ENCODE measurements around the gene TIAM1. TPM values are rescaled to one million over a fixed set of nuclear protein-coding genes. Genes with fewer than 3 reads are reported as not detected.

TIAM1 gene
- total RNA-seq, 1 donor from 2014 or later: 17.8 TPM

- DNase-seq (ENCODE audit: low read depth) (no peak), FAIRE-seq (no peak)
- no peaks in the 10 kb centered on the region for H3K27me3 Mint-ChIP-seq (ENCODE audit: low read depth, unreplicated experiment)
- H3K9ac ChIP-seq (ENCODE audit: low read length): no peak overlapping the region
- peaks cover 11% of the 10 kb centered on the region for H3K36me3 Mint-ChIP-seq (ENCODE audit: low read depth, unreplicated experiment)
- H3K27ac Mint-ChIP-seq (ENCODE audit: unreplicated experiment): no peak overlapping the region
- no peak overlapping the region for H2AFZ ChIP-seq (ENCODE audit: low read depth, low read length)
- no peaks in the 10 kb centered on the region for H4K20me1 ChIP-seq (ENCODE audit: insufficient read depth, low read length)
- H3K36me3 ChIP-seq (ENCODE audit: insufficient read depth, low read length): no peaks in the 10 kb centered on the region
- no peak overlapping the region for H3K4me3 ChIP-seq (ENCODE audit: insufficient read depth, low read depth, low read length)
- H3K4me1 Mint-ChIP-seq (ENCODE audit: low read depth, unreplicated experiment): no peaks in the 10 kb centered on the region
- no peaks in the 10 kb centered on the region for H3K79me2 ChIP-seq (ENCODE audit: insufficient read depth, low read length)
- H3K4me2 ChIP-seq (ENCODE audit: low read length): no peak overlapping the region
- no peak overlapping the region for H3K4me3 Mint-ChIP-seq (ENCODE audit: unreplicated experiment)
- H3K27me3 ChIP-seq (ENCODE audit: insufficient read depth, low read length): no peaks in the 10 kb centered on the region
- H3K9me3 ChIP-seq (ENCODE audit: insufficient read depth, low read depth, low read length): no peaks in the 10 kb centered on the region
- no peak overlapping the region for H3K27ac ChIP-seq (ENCODE audit: low read depth, low read length)
- TF ChIP-seq CTCF (IDR thresholded peaks at IDR 0.05; ENCODE audit: insufficient read depth, low read depth, low read length): no peak
- no peak for TF ChIP-seq EZH2 (IDR thresholded peaks at IDR 0.05; ENCODE audit: insufficient read depth, low read length)
- H3K9me3 Mint-ChIP-seq (ENCODE audit: unreplicated experiment): no peaks in the 10 kb centered on the region
- no peaks in the 10 kb centered on the region for H3K4me1 ChIP-seq (ENCODE audit: insufficient read depth, low read length)
Measured at GRCh38 chr21:31124010-31124409, 220.1 kb downstream of the TIAM1 start.

GRCh38 chr21:31119199-31119598 is 224.9 kb downstream of the TIAM1 start:
- Histone ChIP-seq H3K27ac (ENCODE audit: low read depth, low read length) (no peak overlapping the region), H3K27me3 (ENCODE audit: insufficient read depth, low read length) (no peaks in the 10 kb centered on the region), H3K4me2 (ENCODE audit: low read length) (no peak overlapping the region), H3K4me3 (ENCODE audit: insufficient read depth, low read depth, low read length) (no peak overlapping the region), H3K79me2 (ENCODE audit: insufficient read depth, low read length) (no peaks in the 10 kb centered on the region), H4K20me1 (ENCODE audit: insufficient read depth, low read length) (no peaks in the 10 kb centered on the region), H3K9me3 (ENCODE audit: insufficient read depth, low read depth, low read length) (no peaks in the 10 kb centered on the region), H3K36me3 (ENCODE audit: insufficient read depth, low read length) (no peaks in the 10 kb centered on the region), H3K4me1 (ENCODE audit: insufficient read depth, low read length) (peaks cover 8% of the 10 kb centered on the region), H2AFZ (ENCODE audit: low read depth, low read length) (no peak overlapping the region), H3K9ac (ENCODE audit: low read length) (no peak overlapping the region)
- H3K9me3 Mint-ChIP-seq (ENCODE audit: unreplicated experiment): peaks cover 3% of the 10 kb centered on the region
- no peak overlapping the region for H3K27ac Mint-ChIP-seq (ENCODE audit: unreplicated experiment)
- H3K36me3 Mint-ChIP-seq (ENCODE audit: low read depth, unreplicated experiment): peaks cover 13% of the 10 kb centered on the region
- no peaks in the 10 kb centered on the region for H3K27me3 Mint-ChIP-seq (ENCODE audit: low read depth, unreplicated experiment)
- FAIRE-seq (no peak), DNase-seq (ENCODE audit: low read depth) (no peak)
- TF ChIP-seq CTCF (IDR thresholded peaks at IDR 0.05; ENCODE audit: insufficient read depth, low read depth, low read length): no peak
- no peak for TF ChIP-seq EZH2 (IDR thresholded peaks at IDR 0.05; ENCODE audit: insufficient read depth, low read length)
- H3K4me1 Mint-ChIP-seq (ENCODE audit: low read depth, unreplicated experiment): peaks cover 17% of the 10 kb centered on the region
- no peak overlapping the region for H3K4me3 Mint-ChIP-seq (ENCODE audit: unreplicated experiment)

GRCh38 chr21:31117128-31117916 is 226.7 kb downstream of the TIAM1 start:
- peak; percentile 86 for DNase-seq (ENCODE audit: low read depth)
- Histone ChIP-seq H3K9ac (ENCODE audit: low read length) (peak overlapping the region; percentile 28), H3K27me3 (ENCODE audit: insufficient read depth, low read length) (no peaks in the 10 kb centered on the region), H4K20me1 (ENCODE audit: insufficient read depth, low read length) (no peaks in the 10 kb centered on the region), H3K4me1 (ENCODE audit: insufficient read depth, low read length) (peaks cover 8% of the 10 kb centered on the region), H2AFZ (ENCODE audit: low read depth, low read length) (peak overlapping the region; percentile 31), H3K4me2 (ENCODE audit: low read length) (peak overlapping the region; percentile 68), H3K27ac (ENCODE audit: low read depth, low read length) (peak overlapping the region; percentile 27), H3K36me3 (ENCODE audit: insufficient read depth, low read length) (no peaks in the 10 kb centered on the region), H3K9me3 (ENCODE audit: insufficient read depth, low read depth, low read length) (no peaks in the 10 kb centered on the region), H3K79me2 (ENCODE audit: insufficient read depth, low read length) (no peaks in the 10 kb centered on the region), H3K4me3 (ENCODE audit: insufficient read depth, low read depth, low read length) (no peak overlapping the region)
- peaks cover 17% of the 10 kb centered on the region for H3K4me1 Mint-ChIP-seq (ENCODE audit: low read depth, unreplicated experiment)
- peaks cover 3% of the 10 kb centered on the region for H3K9me3 Mint-ChIP-seq (ENCODE audit: unreplicated experiment)
- peaks cover 10% of the 10 kb centered on the region for H3K36me3 Mint-ChIP-seq (ENCODE audit: low read depth, unreplicated experiment)
- no peaks in the 10 kb centered on the region for H3K27me3 Mint-ChIP-seq (ENCODE audit: low read depth, unreplicated experiment)
- H3K27ac Mint-ChIP-seq (ENCODE audit: unreplicated experiment): peak overlapping the region; percentile 47
- peak; percentile 73 for FAIRE-seq
- H3K4me3 Mint-ChIP-seq (ENCODE audit: unreplicated experiment): no peak overlapping the region
- no peak for TF ChIP-seq CTCF (IDR thresholded peaks at IDR 0.05; ENCODE audit: insufficient read depth, low read depth, low read length)
- TF ChIP-seq EZH2 (IDR thresholded peaks at IDR 0.05; ENCODE audit: insufficient read depth, low read length): no peak
